SK-N-SH (cell line): ENCODE measurements around the gene ZNF148. TPM values are rescaled to one million over a fixed set of nuclear protein-coding genes. Genes with fewer than 3 reads are reported as not detected.

Experiments
- CTCF ChIA-PET: fragments of 300-600, 350-600 bp; formaldehyde crosslinking; extraction: SDS; loops from one replicate; lab custom pipeline; 2021; lab: Yijun Ruan, JAX
- POLR2A ChIA-PET: fragments of 350-600 bp; sonication (Branson Sonifier 250); formaldehyde crosslinking; extraction: SDS; loops from one replicate; lab custom pipeline; 2020; ENCODE audit warnings: antibody characterized with exemption, inconsistent platforms; lab: Yijun Ruan, JAX
- DNase-seq: peaks from one replicate; pipeline ENCODE4 v3.0.0; 2012
- H2AFZ ChIP-seq: fragments of 200-600 bp; sonication (generic); 2 replicates; pipeline ENCODE4 v1.8.1; 2016; ENCODE audit warnings: antibody characterized with exemption, mild to moderate bottlenecking, low read depth
- H3F3A ChIP-seq: fragments of 200-600 bp; sonication (generic); replicated peaks from 2 replicates; pipeline ENCODE3; 2016; ENCODE audit warnings: antibody characterized with exemption, mild to moderate bottlenecking; ENCODE audit not compliant: insufficient read depth
- H3K27ac ChIP-seq, 2 experiments: fragments of 200-500 bp in 1 of 2; fragments of 200-600 bp in 1 of 2; sonication (Bioruptor generic) in 1 of 2; sonication (generic), shearing (Covaris generic) in 1 of 2; 2 replicates each; pipeline versions ENCODE4 v1.5.1 to v1.6.1; 2014 to 2016; ENCODE audit warnings: low read depth in 2 of 2, inconsistent platforms in 1 of 2, low read length in 1 of 2, mild to moderate bottlenecking in 1 of 2, mixed read lengths in 1 of 2
- H3K27me3 ChIP-seq: fragments of 200-600 bp; sonication (generic), shearing (Covaris generic); 2 replicates; pipeline ENCODE4 v1.6.1; 2016; ENCODE audit warnings: mixed run types; ENCODE audit not compliant: insufficient read depth
- H3K36me3 ChIP-seq, 2 experiments: fragments of 200-500 bp in 1 of 2; fragments of 200-600 bp in 1 of 2; sonication (Bioruptor generic) in 1 of 2; sonication (generic) in 1 of 2; replicated peaks in 1 of 2; 2 replicates each; pipeline versions ENCODE3 to v1.5.1; 2014 to 2016; ENCODE audit warnings: low read length in 1 of 2, mild to moderate bottlenecking in 1 of 2; ENCODE audit not compliant: insufficient read depth in 2 of 2, control insufficient read depth in 1 of 2
- H3K4me1 ChIP-seq, 2 experiments: fragments of 200-500 bp in 1 of 2; fragments of 200-600 bp in 1 of 2; sonication (Bioruptor generic) in 1 of 2; sonication (generic), shearing (Covaris generic) in 1 of 2; 2 replicates each; pipeline versions ENCODE4 v1.5.1 to v1.6.1; 2014 to 2016; ENCODE audit warnings: low read depth in 1 of 2, low read length in 1 of 2, mixed run types in 1 of 2; ENCODE audit not compliant: insufficient read depth in 2 of 2, control insufficient read depth in 1 of 2
- H3K4me2 ChIP-seq: fragments of 200-600 bp; sonication (generic), shearing (Covaris generic); 2 replicates; pipeline ENCODE4 v1.6.1; 2017; ENCODE audit warnings: mixed run types
- H3K4me3 ChIP-seq, 2 experiments: fragments of 200-500 bp in 1 of 2; fragments of 200-600 bp in 1 of 2; sonication (Bioruptor generic) in 1 of 2; sonication (generic), shearing (Covaris generic) in 1 of 2; 2 replicates each; pipeline versions ENCODE4 v1.5.1 to v1.8.1; 2014 to 2016; ENCODE audit warnings: low read depth in 2 of 2, inconsistent platforms in 1 of 2, low read length in 1 of 2, mild to moderate bottlenecking in 1 of 2, mixed read lengths in 1 of 2, moderate library complexity in 1 of 2
- H3K79me2 ChIP-seq: fragments of 200-600 bp; sonication (generic); 2 replicates; pipeline ENCODE4 v1.8.1; 2017; ENCODE audit warnings: mild to moderate bottlenecking; ENCODE audit not compliant: insufficient read depth
- H3K9ac ChIP-seq: fragments of 200-600 bp; sonication (generic); 2 replicates; pipeline ENCODE4 v1.6.1; 2017; ENCODE audit warnings: mixed run types
- H3K9me2 ChIP-seq: fragments of 200-600 bp; sonication (generic); 2 replicates; pipeline ENCODE4 v1.6.1; 2017; ENCODE audit warnings: mixed run types
- H3K9me3 ChIP-seq: fragments of 200-600 bp; sonication (generic); 2 replicates; pipeline ENCODE4 v1.6.1; 2017; ENCODE audit warnings: mixed run types, mild to moderate bottlenecking, moderate library complexity
- H4K20me1 ChIP-seq: fragments of 200-600 bp; sonication (generic); 2 replicates; pipeline ENCODE4 v1.6.1; 2017; ENCODE audit warnings: mild to moderate bottlenecking, mixed run types; ENCODE audit not compliant: insufficient read depth
- CHD2 ChIP-seq: fragments of 150-350 bp; IDR thresholded peaks from 2 replicates; pipeline ENCODE4 v1.6.1; 2018; ENCODE audit warnings: low read length; ENCODE audit not compliant: partially characterized antibody
- EZH2phosphoT487 ChIP-seq: fragments of 200-600 bp; sonication (generic); IDR thresholded peaks from 2 replicates; pipeline ENCODE4 v1.6.1; 2017; ENCODE audit warnings: low read depth, mixed run types, mild to moderate bottlenecking, antibody characterized with exemption, moderate library complexity, borderline replicate concordance
- FOSL2 ChIP-seq: IDR thresholded peaks from 2 replicates; pipeline ENCODE4 v1.4.0; 2012; ENCODE audit warnings: low read depth, mild to moderate bottlenecking, moderate library complexity, borderline replicate concordance
- FOXJ3 ChIP-seq: sonication (generic); formaldehyde crosslinking; IDR thresholded peaks from 2 replicates; pipeline ENCODE4 v1.5.1; 2020; ENCODE audit warnings: mild to moderate bottlenecking, missing genetic modification reagents
- FOXM1 ChIP-seq: IDR thresholded peaks from 2 replicates; pipeline ENCODE4 v1.4.0; 2012; ENCODE audit warnings: low read depth, mild to moderate bottlenecking
- GABPA ChIP-seq: IDR thresholded peaks from 2 replicates; pipeline ENCODE4 v1.4.0; 2012; ENCODE audit warnings: low read depth, mild to moderate bottlenecking
- MEF2A ChIP-seq: IDR thresholded peaks from 2 replicates; pipeline ENCODE4 v1.4.0; 2012; ENCODE audit warnings: low read depth, borderline replicate concordance
- MXI1 ChIP-seq: IDR thresholded peaks from 2 replicates; pipeline ENCODE4 v1.6.1; 2012; ENCODE audit warnings: mild to moderate bottlenecking, low read depth, low read length, improper control_type of control experiment
- NFIC ChIP-seq: IDR thresholded peaks from 2 replicates; pipeline ENCODE4 v1.4.0; 2012; ENCODE audit warnings: borderline replicate concordance
- POLR2AphosphoS5 ChIP-seq: IDR thresholded peaks from 2 replicates; pipeline ENCODE4 v1.6.1; 2012; ENCODE audit warnings: low read depth, low read length
- RAD21 ChIP-seq: IDR thresholded peaks from 2 replicates; pipeline ENCODE4 v1.6.1; 2012; ENCODE audit warnings: mild to moderate bottlenecking, low read length
- RCOR1 ChIP-seq: fragments of 150-350 bp; IDR thresholded peaks from 2 replicates; pipeline ENCODE4 v1.6.1; 2017; ENCODE audit warnings: antibody characterized with exemption, low read length
- WGBS: methylation state at CpG from one replicate; pipeline ENCODE4 v1.1.6; 2017; ENCODE audit warnings: low lambda C conversion rate; 5-methylcytosine and 5-hydroxymethylcytosine counted together
- polyA plus RNA-seq, 3 experiments: library from polyadenylated mRNA; depleted of rRNA; stranded (reverse); fragments of >200 nt; gene quantifications; 2 replicates each; pipeline ENCODE4 v1.2.3, GENCODE V29; 2012
- TF ChIP-seq, protein P1 (sequence below): IDR thresholded peaks from 2 replicates; pipeline ENCODE4 v1.6.1; 2012; ENCODE audit warnings: mild to moderate bottlenecking, low read depth, low read length, moderate library complexity
- TF ChIP-seq, protein P2 (sequence below): fragments of 150-350 bp; IDR thresholded peaks from 2 replicates; pipeline ENCODE4 v1.6.1; 2016; ENCODE audit warnings: mild to moderate bottlenecking, low read depth, low read length
- TF ChIP-seq, protein P3 (sequence below): IDR thresholded peaks from 2 replicates; pipeline ENCODE4 v1.4.0; 2012; ENCODE audit warnings: low read depth, borderline replicate concordance
- TF ChIP-seq, protein P4 (sequence below): fragments of 200-600 bp; sonication (generic); IDR thresholded peaks from 2 replicates; pipeline ENCODE4 v1.6.1; 2017; ENCODE audit warnings: antibody characterized with exemption, mild to moderate bottlenecking, moderate library complexity
- TF ChIP-seq, protein P5 (sequence below): IDR thresholded peaks from 2 replicates; pipeline ENCODE4 v1.4.0; 2012; ENCODE audit warnings: low read depth

ZNF148 gene
- polyA plus RNA-seq, 1 of the 3 experiments (the other 2 are of a cell fraction) = 5.1 TPM

DNA sequence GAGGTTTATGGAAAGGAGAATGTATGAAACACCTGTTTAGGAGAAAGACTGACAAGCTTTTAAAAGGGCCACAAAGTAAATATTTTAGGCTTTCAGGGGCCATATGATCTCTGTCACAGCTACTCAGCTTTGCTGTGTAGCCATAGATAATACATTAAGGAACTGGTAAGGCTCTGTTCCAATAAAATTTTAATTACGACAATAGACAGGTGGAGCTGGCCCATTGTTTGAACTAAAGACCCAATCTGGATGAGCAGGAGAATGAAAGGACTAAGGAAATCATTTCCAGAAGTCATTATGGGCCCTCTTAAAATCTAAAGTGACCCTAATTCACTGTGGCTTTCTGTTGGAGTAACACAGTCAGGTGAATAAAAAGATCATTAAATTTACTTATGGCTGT is 114.1 kb downstream of the ZNF148 start:
- no peak for TF ChIP-seq CHD2
- TF ChIP-seq FOXM1 = no peak
- no peak for TF ChIP-seq EZH2phosphoT487
- TF ChIP-seq POLR2AphosphoS5 = no peak
- TF ChIP-seq NFIC = no peak
- TF ChIP-seq, protein P1, sequence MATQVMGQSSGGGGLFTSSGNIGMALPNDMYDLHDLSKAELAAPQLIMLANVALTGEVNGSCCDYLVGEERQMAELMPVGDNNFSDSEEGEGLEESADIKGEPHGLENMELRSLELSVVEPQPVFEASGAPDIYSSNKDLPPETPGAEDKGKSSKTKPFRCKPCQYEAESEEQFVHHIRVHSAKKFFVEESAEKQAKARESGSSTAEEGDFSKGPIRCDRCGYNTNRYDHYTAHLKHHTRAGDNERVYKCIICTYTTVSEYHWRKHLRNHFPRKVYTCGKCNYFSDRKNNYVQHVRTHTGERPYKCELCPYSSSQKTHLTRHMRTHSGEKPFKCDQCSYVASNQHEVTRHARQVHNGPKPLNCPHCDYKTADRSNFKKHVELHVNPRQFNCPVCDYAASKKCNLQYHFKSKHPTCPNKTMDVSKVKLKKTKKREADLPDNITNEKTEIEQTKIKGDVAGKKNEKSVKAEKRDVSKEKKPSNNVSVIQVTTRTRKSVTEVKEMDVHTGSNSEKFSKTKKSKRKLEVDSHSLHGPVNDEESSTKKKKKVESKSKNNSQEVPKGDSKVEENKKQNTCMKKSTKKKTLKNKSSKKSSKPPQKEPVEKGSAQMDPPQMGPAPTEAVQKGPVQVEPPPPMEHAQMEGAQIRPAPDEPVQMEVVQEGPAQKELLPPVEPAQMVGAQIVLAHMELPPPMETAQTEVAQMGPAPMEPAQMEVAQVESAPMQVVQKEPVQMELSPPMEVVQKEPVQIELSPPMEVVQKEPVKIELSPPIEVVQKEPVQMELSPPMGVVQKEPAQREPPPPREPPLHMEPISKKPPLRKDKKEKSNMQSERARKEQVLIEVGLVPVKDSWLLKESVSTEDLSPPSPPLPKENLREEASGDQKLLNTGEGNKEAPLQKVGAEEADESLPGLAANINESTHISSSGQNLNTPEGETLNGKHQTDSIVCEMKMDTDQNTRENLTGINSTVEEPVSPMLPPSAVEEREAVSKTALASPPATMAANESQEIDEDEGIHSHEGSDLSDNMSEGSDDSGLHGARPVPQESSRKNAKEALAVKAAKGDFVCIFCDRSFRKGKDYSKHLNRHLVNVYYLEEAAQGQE = no peak
- no peak for TF ChIP-seq FOSL2
- TF ChIP-seq, protein P2, sequence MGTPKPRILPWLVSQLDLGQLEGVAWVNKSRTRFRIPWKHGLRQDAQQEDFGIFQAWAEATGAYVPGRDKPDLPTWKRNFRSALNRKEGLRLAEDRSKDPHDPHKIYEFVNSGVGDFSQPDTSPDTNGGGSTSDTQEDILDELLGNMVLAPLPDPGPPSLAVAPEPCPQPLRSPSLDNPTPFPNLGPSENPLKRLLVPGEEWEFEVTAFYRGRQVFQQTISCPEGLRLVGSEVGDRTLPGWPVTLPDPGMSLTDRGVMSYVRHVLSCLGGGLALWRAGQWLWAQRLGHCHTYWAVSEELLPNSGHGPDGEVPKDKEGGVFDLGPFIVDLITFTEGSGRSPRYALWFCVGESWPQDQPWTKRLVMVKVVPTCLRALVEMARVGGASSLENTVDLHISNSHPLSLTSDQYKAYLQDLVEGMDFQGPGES = no peak
- no peaks in the 10 kb centered on the region for H4K20me1 ChIP-seq
- no peaks in the 10 kb centered on the region for H3K9me2 ChIP-seq
- POLR2A ChIA-PET = no interaction called here
- no peak overlapping the region for H2AFZ ChIP-seq
- H3K27me3 ChIP-seq = no peaks in the 10 kb centered on the region
- no peak overlapping the region for H3K4me2 ChIP-seq
- H3K9ac ChIP-seq = no peak overlapping the region
- H3K27ac ChIP-seq = no peak overlapping the region
- DNase-seq = no peak
- H3K4me3 ChIP-seq = no peak overlapping the region
- CTCF ChIA-PET = no interaction called here
- peaks cover 7 to 49% of the 10 kb centered on the region in 2 experiments for H3K36me3 ChIP-seq
- peaks cover 10% of the 10 kb centered on the region; the same call in 1 of the 2 replicates for H3K79me2 ChIP-seq
- peaks cover 4% of the 10 kb centered on the region for H3F3A ChIP-seq
- peaks cover 8% of the 10 kb centered on the region; the same call in 1 of the 2 replicates for H3K9me3 ChIP-seq
- 100% methylated on average over 1 of the region's 1 CpG for WGBS
- no peaks in the 10 kb centered on the region; a peak in 1 of 4 replicates for H3K4me1 ChIP-seq

DNA sequence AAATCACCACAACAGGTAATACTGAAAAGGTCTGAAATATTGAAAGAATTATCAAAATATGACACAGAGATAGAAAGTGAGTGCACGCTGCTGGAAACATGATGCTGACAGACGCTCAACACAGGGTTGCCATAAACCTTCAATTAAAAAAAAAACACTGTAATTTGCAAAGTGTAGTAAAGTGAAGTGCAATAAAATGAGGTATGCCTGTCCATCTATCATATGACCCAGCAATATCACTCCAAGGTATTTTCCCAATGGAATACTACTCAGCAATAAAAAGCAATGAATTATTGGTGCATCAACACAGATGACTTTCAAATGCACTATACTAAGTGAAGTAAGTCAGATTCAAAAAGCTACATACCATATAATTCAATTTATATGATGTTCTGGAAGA is 115.0 kb downstream of the ZNF148 start:
- Histone ChIP-seq H3K4me2 (no peak overlapping the region), H2AFZ (no peak overlapping the region), H3K9me3 (peaks cover 8% of the 10 kb centered on the region; the same call in 1 of the 2 replicates), H3K27ac (no peak overlapping the region), H3K27me3 (no peaks in the 10 kb centered on the region), H4K20me1 (no peaks in the 10 kb centered on the region), H3K36me3 (peaks cover 7 to 50% of the 10 kb centered on the region in 2 experiments), H3F3A (no peaks in the 10 kb centered on the region), H3K9ac (no peak overlapping the region), H3K9me2 (no peaks in the 10 kb centered on the region), H3K4me1 (no peaks in the 10 kb centered on the region; a peak in 1 of 4 replicates), H3K4me3 (no peak overlapping the region), H3K79me2 (0 out of 2 replicates have a peak, but pooled peaks cover under 1% of the 10 kb centered on the region)
- no peak for DNase-seq
- ChIA-PET POLR2A (no interaction called here), CTCF (no interaction called here)
- 95% methylated on average over 2 of the region's 2 CpGs for WGBS
- TF ChIP-seq FOXJ3 (CRISPR knock-in tag) = no peak
- TF ChIP-seq, protein P3, sequence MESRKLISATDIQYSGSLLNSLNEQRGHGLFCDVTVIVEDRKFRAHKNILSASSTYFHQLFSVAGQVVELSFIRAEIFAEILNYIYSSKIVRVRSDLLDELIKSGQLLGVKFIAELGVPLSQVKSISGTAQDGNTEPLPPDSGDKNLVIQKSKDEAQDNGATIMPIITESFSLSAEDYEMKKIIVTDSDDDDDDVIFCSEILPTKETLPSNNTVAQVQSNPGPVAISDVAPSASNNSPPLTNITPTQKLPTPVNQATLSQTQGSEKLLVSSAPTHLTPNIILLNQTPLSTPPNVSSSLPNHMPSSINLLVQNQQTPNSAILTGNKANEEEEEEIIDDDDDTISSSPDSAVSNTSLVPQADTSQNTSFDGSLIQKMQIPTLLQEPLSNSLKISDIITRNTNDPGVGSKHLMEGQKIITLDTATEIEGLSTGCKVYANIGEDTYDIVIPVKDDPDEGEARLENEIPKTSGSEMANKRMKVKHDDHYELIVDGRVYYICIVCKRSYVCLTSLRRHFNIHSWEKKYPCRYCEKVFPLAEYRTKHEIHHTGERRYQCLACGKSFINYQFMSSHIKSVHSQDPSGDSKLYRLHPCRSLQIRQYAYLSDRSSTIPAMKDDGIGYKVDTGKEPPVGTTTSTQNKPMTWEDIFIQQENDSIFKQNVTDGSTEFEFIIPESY = no peak
- TF ChIP-seq, protein P4, sequence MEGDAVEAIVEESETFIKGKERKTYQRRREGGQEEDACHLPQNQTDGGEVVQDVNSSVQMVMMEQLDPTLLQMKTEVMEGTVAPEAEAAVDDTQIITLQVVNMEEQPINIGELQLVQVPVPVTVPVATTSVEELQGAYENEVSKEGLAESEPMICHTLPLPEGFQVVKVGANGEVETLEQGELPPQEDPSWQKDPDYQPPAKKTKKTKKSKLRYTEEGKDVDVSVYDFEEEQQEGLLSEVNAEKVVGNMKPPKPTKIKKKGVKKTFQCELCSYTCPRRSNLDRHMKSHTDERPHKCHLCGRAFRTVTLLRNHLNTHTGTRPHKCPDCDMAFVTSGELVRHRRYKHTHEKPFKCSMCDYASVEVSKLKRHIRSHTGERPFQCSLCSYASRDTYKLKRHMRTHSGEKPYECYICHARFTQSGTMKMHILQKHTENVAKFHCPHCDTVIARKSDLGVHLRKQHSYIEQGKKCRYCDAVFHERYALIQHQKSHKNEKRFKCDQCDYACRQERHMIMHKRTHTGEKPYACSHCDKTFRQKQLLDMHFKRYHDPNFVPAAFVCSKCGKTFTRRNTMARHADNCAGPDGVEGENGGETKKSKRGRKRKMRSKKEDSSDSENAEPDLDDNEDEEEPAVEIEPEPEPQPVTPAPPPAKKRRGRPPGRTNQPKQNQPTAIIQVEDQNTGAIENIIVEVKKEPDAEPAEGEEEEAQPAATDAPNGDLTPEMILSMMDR = no peak
- no peak for TF ChIP-seq NFIC
- no peak for TF ChIP-seq MEF2A
- TF ChIP-seq, protein P2 = no peak
- TF ChIP-seq POLR2AphosphoS5 = no peak
- TF ChIP-seq, protein P5, sequence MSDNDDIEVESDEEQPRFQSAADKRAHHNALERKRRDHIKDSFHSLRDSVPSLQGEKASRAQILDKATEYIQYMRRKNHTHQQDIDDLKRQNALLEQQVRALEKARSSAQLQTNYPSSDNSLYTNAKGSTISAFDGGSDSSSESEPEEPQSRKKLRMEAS = no peak
- no peak for TF ChIP-seq RAD21
- no peak for TF ChIP-seq MXI1
- TF ChIP-seq RCOR1 = no peak
- TF ChIP-seq GABPA = no peak
